Measurements from ENCODE around the gene CDK14.

DNA sequence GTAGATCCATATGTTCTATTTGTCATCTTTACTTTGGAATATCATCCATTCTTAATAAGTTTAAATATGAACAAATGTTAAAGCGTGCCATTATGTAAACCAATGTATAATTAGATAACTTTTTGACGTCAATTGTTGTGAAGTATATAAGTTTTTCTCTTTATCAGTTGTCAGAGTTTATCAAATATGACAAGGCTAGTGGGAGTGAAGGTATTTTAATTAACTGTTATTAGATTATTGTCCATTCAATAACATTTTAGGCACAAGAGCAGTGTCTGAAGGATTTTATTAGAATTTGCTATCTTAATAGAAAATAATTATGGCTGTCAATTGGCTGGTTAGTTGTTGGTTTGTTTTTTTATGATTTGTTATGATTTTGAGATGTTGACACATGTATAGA is 280.6 kb downstream of the CDK14 start:
- TF ChIP-seq, protein P1, sequence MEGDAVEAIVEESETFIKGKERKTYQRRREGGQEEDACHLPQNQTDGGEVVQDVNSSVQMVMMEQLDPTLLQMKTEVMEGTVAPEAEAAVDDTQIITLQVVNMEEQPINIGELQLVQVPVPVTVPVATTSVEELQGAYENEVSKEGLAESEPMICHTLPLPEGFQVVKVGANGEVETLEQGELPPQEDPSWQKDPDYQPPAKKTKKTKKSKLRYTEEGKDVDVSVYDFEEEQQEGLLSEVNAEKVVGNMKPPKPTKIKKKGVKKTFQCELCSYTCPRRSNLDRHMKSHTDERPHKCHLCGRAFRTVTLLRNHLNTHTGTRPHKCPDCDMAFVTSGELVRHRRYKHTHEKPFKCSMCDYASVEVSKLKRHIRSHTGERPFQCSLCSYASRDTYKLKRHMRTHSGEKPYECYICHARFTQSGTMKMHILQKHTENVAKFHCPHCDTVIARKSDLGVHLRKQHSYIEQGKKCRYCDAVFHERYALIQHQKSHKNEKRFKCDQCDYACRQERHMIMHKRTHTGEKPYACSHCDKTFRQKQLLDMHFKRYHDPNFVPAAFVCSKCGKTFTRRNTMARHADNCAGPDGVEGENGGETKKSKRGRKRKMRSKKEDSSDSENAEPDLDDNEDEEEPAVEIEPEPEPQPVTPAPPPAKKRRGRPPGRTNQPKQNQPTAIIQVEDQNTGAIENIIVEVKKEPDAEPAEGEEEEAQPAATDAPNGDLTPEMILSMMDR (IDR thresholded peaks at IDR 0.05) = no peak
- no peak for TF ChIP-seq POLR2A (IDR thresholded peaks at IDR 0.05)

All from ovary (tissue), 3 donors.